ENCODE results near the gene ZNF274. TPM values are rescaled to one million over a fixed set of nuclear protein-coding genes. Genes with fewer than 3 reads are reported as not detected.
"Not testable (repeated sequence)": the region's sequence is repeated elsewhere in the genome, so short reads cannot be mapped to it uniquely, and the experiment has no call there.

Gene ZNF274
- total RNA-seq = 12.7 to 14.1 TPM (median 13.2 TPM) in 3 replicates
- long read RNA-seq, full-length matches to known transcripts = 25 of 39 reads
- long read RNA-seq, partial matches to known transcripts = 8 of 39 reads
- long read RNA-seq, other reads (novel, unspliced or antisense) = 6 of 39 reads

- Mint-ChIP-seq H3K27ac (ENCODE audit: unreplicated experiment) (peak within 1 kb of the TSS; percentile 99), H3K4me3 (ENCODE audit: unreplicated experiment) (peak within 1 kb of the TSS; percentile 95), H3K36me3 (ENCODE audit: low read depth) (peaks cover 62% of the 10 kb centered on the region), H3K27me3 (ENCODE audit: low read depth) (no peaks in the 10 kb centered on the region), H3K9me3 (ENCODE audit: low read depth) (peaks cover 51% of the 10 kb centered on the region), H3K4me1 (ENCODE audit: low read depth) (peaks cover 12% of the 10 kb centered on the region)
- DNase-seq (ENCODE audit: low spot score) = peak; percentile 95
- TF ChIP-seq CTCF (IDR thresholded peaks at IDR 0.05) = peak; percentile 3
Observed at GRCh38 chr19:58182989-58183816, at the start of gene ZNF274. TSS of gene ZNF274 (plus strand) at chr19:58183061. CDS start at chr19:58183966, 905 bp downstream.

GRCh38 chr19:58134244-58134643 is 48.6 kb upstream of the ZNF274 start:
- no peak overlapping the region for H3K27ac Mint-ChIP-seq (ENCODE audit: unreplicated experiment)
- H3K4me1 Mint-ChIP-seq (ENCODE audit: low read depth) = no peaks in the 10 kb centered on the region
- peaks cover 84% of the 10 kb centered on the region for H3K36me3 Mint-ChIP-seq (ENCODE audit: low read depth)
- TF ChIP-seq CTCF (IDR thresholded peaks at IDR 0.05) = no peak
- H3K9me3 Mint-ChIP-seq (ENCODE audit: low read depth) = peaks cover 52% of the 10 kb centered on the region
- DNase-seq (ENCODE audit: low spot score) = no peak
- no peaks in the 10 kb centered on the region for H3K27me3 Mint-ChIP-seq (ENCODE audit: low read depth)
- H3K4me3 Mint-ChIP-seq (ENCODE audit: unreplicated experiment) = no peak overlapping the region

- DNase-seq (ENCODE audit: low spot score) = no peak
- H3K4me3 Mint-ChIP-seq (ENCODE audit: unreplicated experiment) = no peak overlapping the region
- peaks cover 34% of the 10 kb centered on the region for H3K36me3 Mint-ChIP-seq (ENCODE audit: low read depth)
- H3K4me1 Mint-ChIP-seq (ENCODE audit: low read depth) = peaks cover 11% of the 10 kb centered on the region
- H3K9me3 Mint-ChIP-seq (ENCODE audit: low read depth) = peaks cover 30% of the 10 kb centered on the region
- no peaks in the 10 kb centered on the region for H3K27me3 Mint-ChIP-seq (ENCODE audit: low read depth)
- TF ChIP-seq CTCF (IDR thresholded peaks at IDR 0.05) = no peak
- H3K27ac Mint-ChIP-seq (ENCODE audit: unreplicated experiment) = no peak overlapping the region
Observed at GRCh38 chr19:58145849-58146248, 37.0 kb upstream of the ZNF274 start.

GRCh38 chr19:58147475-58147874 is 35.4 kb upstream of the ZNF274 start:
- Mint-ChIP-seq H3K4me1 (ENCODE audit: low read depth) (peaks cover 14% of the 10 kb centered on the region), H3K9me3 (ENCODE audit: low read depth) (peaks cover 28% of the 10 kb centered on the region), H3K36me3 (ENCODE audit: low read depth) (peaks cover 30% of the 10 kb centered on the region)
- not testable (repeated sequence) for H3K27me3 Mint-ChIP-seq (ENCODE audit: low read depth); H3K27ac Mint-ChIP-seq (ENCODE audit: unreplicated experiment); DNase-seq (ENCODE audit: low spot score); H3K4me3 Mint-ChIP-seq (ENCODE audit: unreplicated experiment)

- H3K36me3 Mint-ChIP-seq (ENCODE audit: low read depth) = peaks cover 24% of the 10 kb centered on the region
- peaks cover 21% of the 10 kb centered on the region for H3K9me3 Mint-ChIP-seq (ENCODE audit: low read depth)
- peak within 1 kb of the TSS; percentile 94 for H3K4me3 Mint-ChIP-seq (ENCODE audit: unreplicated experiment)
- DNase-seq (ENCODE audit: low spot score) = peak; percentile 95
- TF ChIP-seq CTCF (IDR thresholded peaks at IDR 0.05) = no peak
- H3K27me3 Mint-ChIP-seq (ENCODE audit: low read depth) = no peaks in the 10 kb centered on the region
- H3K4me1 Mint-ChIP-seq (ENCODE audit: low read depth) = peaks cover 26% of the 10 kb centered on the region
- peak within 1 kb of the TSS; percentile 87 for H3K27ac Mint-ChIP-seq (ENCODE audit: unreplicated experiment)
Observed at GRCh38 chr19:58150328-58150921, 32.4 kb upstream of the ZNF274 start, which contains the start of gene ZNF329. TSS of gene ZNF329 (minus strand) at chr19:58150789. CDS start at chr19:58129503, 21,286 bp downstream.

Data from chondrocyte (in vitro differentiated cells).